GM21423 (cell line): ENCODE data around the gene EMC7.

Experiments used
- ATAC-seq: cut with Tn5 transposase; IDR thresholded peaks from one replicate; pipeline ENCODE4 v1.9.1; 2021; ENCODE audit warnings: mild to moderate bottlenecking, moderate library complexity; ENCODE audit not compliant: unreplicated experiment

Gene EMC7

GRCh38 chr15:34039790-34040113 lies 61.9 kb downstream of the EMC7 start:
- no peak for ATAC-seq

GRCh38 chr15:34038871-34039789 lies 62.5 kb downstream of the EMC7 start, which contains the start of gene AVEN:
TSS of gene AVEN (minus strand) at chr15:34039204. CDS start at chr15:34039046, 158 bp downstream.
- peak; percentile 47 for ATAC-seq

- ATAC-seq, result peak; percentile 74
Observed at GRCh38 chr15:34038023-34038870, 63.4 kb downstream of the EMC7 start.
